Nephron progenitor cell (in vitro differentiated cells): ENCODE data around the gene PCDH12.

Source experiments
- DNase-seq: peaks from one replicate; pipeline ENCODE4 v3.0.0; 2021
- H3K27ac Mint-ChIP-seq: 2 replicates; pipeline ENCODE4 v1.8.0; 2021; ENCODE audit warnings: mild to moderate bottlenecking, moderate library complexity, mixed read lengths
- H3K27me3 Mint-ChIP-seq: 2 replicates; pipeline ENCODE4 v1.8.0; 2021; ENCODE audit warnings: mild to moderate bottlenecking, low read depth, mixed read lengths; ENCODE audit not compliant: poor library complexity
- H3K36me3 Mint-ChIP-seq: 2 replicates; pipeline ENCODE4 v1.8.0; 2021; ENCODE audit warnings: low read depth, mixed read lengths
- H3K4me1 Mint-ChIP-seq: 2 replicates; pipeline ENCODE4 v1.8.0; 2021; ENCODE audit warnings: mixed read lengths
- H3K4me3 Mint-ChIP-seq: 2 replicates; pipeline ENCODE4 v1.8.0; 2021; ENCODE audit warnings: mild to moderate bottlenecking, moderate library complexity, mixed read lengths
- H3K9me3 Mint-ChIP-seq: 2 replicates; pipeline ENCODE4 v1.8.0; 2021; ENCODE audit warnings: mild to moderate bottlenecking, moderate library complexity, mixed read lengths
- TF ChIP-seq, protein P1 (sequence below): fragments of 200-600 bp; sonication (generic); IDR thresholded peaks from 2 replicates; pipeline ENCODE4 v1.5.0; 2021; ENCODE audit warnings: antibody characterized with exemption

Gene PCDH12

DNA sequence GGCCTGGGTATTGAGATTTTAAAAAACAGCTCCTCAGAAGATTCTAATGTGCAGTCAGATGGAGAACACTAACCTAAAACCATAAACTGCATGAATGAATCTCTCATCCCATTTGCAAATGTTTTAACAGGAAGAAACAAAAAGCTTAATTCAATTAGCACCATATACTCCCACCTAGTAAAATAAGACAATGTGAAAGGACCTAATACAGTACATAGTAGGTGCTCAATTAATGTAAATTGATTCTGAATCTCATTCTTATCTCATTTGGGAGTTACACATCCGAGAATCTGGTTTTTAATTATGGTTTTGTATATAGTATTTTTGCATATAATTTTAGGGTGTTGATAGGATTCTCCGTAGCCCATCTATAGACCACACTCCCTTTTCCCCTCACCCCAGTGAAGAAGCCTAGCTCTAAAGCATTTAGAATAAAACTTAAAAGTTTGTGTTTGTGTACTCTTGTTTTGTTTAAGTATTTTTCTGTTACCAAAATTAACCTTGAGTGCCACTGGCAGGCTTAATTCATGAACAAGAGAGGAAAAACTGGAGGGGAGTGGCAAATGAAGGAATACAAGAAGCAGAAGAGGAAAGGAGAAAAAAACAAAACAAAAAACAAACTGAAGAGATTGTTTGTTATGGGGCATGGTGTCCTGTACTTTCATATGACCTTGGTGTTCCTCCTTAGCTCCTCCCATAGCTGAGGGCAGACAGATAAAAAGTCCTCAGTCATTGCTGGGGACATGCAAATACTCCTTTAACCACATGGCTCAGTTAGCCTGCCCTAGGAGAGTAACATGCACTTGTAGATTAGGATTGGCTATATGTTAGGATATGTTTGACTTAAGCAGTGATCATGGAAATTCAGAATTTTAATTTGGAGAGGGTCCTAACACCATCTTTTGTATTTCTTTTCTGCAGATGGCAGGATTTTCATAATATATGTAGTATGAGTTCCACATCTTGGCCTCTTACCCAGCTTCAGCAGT, 12.1 kb upstream of the PCDH12 start:
- Mint-ChIP-seq H3K4me3 (peak overlapping the region; percentile 94), H3K4me1 (peaks cover 37% of the 10 kb centered on the region), H3K27ac (no peak overlapping the region), H3K9me3 (no peaks in the 10 kb centered on the region), H3K27me3 (peaks cover 2% of the 10 kb centered on the region), H3K36me3 (peaks cover 27% of the 10 kb centered on the region)
- TF ChIP-seq, protein P1, sequence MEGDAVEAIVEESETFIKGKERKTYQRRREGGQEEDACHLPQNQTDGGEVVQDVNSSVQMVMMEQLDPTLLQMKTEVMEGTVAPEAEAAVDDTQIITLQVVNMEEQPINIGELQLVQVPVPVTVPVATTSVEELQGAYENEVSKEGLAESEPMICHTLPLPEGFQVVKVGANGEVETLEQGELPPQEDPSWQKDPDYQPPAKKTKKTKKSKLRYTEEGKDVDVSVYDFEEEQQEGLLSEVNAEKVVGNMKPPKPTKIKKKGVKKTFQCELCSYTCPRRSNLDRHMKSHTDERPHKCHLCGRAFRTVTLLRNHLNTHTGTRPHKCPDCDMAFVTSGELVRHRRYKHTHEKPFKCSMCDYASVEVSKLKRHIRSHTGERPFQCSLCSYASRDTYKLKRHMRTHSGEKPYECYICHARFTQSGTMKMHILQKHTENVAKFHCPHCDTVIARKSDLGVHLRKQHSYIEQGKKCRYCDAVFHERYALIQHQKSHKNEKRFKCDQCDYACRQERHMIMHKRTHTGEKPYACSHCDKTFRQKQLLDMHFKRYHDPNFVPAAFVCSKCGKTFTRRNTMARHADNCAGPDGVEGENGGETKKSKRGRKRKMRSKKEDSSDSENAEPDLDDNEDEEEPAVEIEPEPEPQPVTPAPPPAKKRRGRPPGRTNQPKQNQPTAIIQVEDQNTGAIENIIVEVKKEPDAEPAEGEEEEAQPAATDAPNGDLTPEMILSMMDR: no peak
- DNase-seq: no peak

DNA sequence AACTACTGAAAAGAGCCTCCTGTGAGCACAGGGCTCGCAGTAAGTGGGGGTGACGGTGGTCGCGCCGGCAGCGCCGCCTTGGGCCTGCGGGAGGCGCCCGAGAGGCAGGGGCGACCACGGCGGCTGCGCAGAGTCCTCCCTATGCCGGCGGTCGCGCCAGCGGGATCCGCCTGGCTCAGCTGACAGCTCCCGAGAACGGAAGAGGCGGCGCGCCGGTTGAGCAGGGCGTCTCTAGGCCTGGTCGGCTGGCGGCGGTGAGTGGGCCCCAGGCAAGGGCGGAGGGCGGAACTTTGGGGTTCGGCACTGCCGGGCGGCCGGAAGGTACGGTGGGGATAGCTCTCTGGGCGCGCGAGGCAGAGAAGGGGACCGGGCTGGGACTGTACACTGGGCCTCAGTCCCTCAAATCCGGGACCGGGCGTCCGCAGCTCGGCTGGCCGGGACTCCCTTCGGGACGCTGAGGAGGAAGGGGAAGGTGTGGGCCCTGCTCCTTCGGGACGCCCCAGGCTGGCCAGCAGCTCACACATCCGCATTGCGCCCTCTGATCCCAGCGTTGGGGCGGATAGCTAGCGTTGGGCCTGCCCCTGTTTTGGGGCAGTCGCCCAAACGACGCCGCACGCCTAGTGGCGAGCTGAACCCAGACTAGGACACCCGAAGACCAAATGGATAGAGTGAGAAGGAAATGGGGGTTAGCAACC, 11.1 kb upstream of the PCDH12 start, which contains the start of gene RNF14:
TSS of gene RNF14 (plus strand) at position 192 of the 695 bp plus-strand sequence. CDS start 4,484 bp downstream, outside the sequence.
- peaks cover 44% of the 10 kb centered on the region for H3K4me1 Mint-ChIP-seq
- H3K36me3 Mint-ChIP-seq: peaks cover 16% of the 10 kb centered on the region
- TF ChIP-seq, protein P1: peak; percentile 99
- peak; percentile 94 for DNase-seq
- H3K27me3 Mint-ChIP-seq: peaks cover 2% of the 10 kb centered on the region
- peak within 1 kb of the TSS; percentile 83 for H3K27ac Mint-ChIP-seq
- H3K9me3 Mint-ChIP-seq: no peaks in the 10 kb centered on the region
- H3K4me3 Mint-ChIP-seq: peak within 1 kb of the TSS; percentile 94

GRCh38 chr5:141966963-141967333, 8.9 kb upstream of the PCDH12 start:
- Mint-ChIP-seq H3K27me3 (peaks cover 2% of the 10 kb centered on the region), H3K9me3 (no peaks in the 10 kb centered on the region), H3K4me1 (peaks cover 63% of the 10 kb centered on the region), H3K4me3 (no peak overlapping the region), H3K27ac (no peak overlapping the region), H3K36me3 (peaks cover under 1% of the 10 kb centered on the region)
- TF ChIP-seq, protein P1: no peak
- no peak for DNase-seq

GRCh38 chr5:141966275-141966962, 8.4 kb upstream of the PCDH12 start:
- Mint-ChIP-seq H3K9me3 (no peaks in the 10 kb centered on the region), H3K27me3 (peaks cover 2% of the 10 kb centered on the region), H3K4me3 (no peak overlapping the region), H3K36me3 (no peaks in the 10 kb centered on the region), H3K27ac (no peak overlapping the region), H3K4me1 (peaks cover 67% of the 10 kb centered on the region)
- DNase-seq: no peak
- TF ChIP-seq, protein P1: no peak

GRCh38 chr5:141965071-141965470, 7.1 kb upstream of the PCDH12 start:
- Mint-ChIP-seq H3K4me3 (no peak overlapping the region), H3K9me3 (no peaks in the 10 kb centered on the region)
- peak; percentile 16 for DNase-seq

More at GRCh38 chr5:141965071-141965470, 7.1 kb upstream of the PCDH12 start:
- Mint-ChIP-seq H3K27me3 (peaks cover 2% of the 10 kb centered on the region), H3K36me3 (no peaks in the 10 kb centered on the region), H3K27ac (peak overlapping the region; percentile 92), H3K4me1 (peaks cover 74% of the 10 kb centered on the region)
- TF ChIP-seq, protein P1: no peak
